Measurements from ENCODE around the gene TMEM106C. TPM values are rescaled to one million over a fixed set of nuclear protein-coding genes. Genes with fewer than 3 reads are reported as not detected.
A peak's percentile ranks its signal among the peaks of the same experiment; 100 is the strongest.

TMEM106C gene
- total and polyA plus RNA-seq, 2 donors from 2014 or later, result 51.7 to 126 TPM

- no peaks in the 10 kb centered on the region for H3K36me3 ChIP-seq (ENCODE audit: control insufficient read depth in 2 of 3, insufficient read depth in 3 of 3, low read length in 3 of 3)
- FAIRE-seq (no peak), DNase-seq (peak in 1 of 5 donors; percentile 40)
- H3K27me3 ChIP-seq (ENCODE audit: control insufficient read depth, insufficient read depth, low read length), result no peaks in the 10 kb centered on the region
- no peak overlapping the region for H3K27ac ChIP-seq (ENCODE audit: low read depth in 2 of 2, low read length in 2 of 2)
- no peaks in the 10 kb centered on the region for H3K9me3 ChIP-seq (ENCODE audit: control insufficient read depth in 2 of 3, insufficient read depth in 1 of 3, low read length in 3 of 3)
- no peak overlapping the region for H3K9ac ChIP-seq (ENCODE audit: low read length in 3 of 3)
- no peak overlapping the region for H3K4me3 ChIP-seq (ENCODE audit: low read length in 3 of 3)
- no peaks in the 10 kb centered on the region for H3K4me1 ChIP-seq (ENCODE audit: control insufficient read depth in 2 of 3, insufficient read depth in 2 of 3, low read depth in 1 of 3, low read length in 3 of 3)
- no peak for TF ChIP-seq CTCF (IDR thresholded peaks at IDR 0.05; ENCODE audit: borderline replicate concordance, extremely low read depth, insufficient read depth)
- intact Hi-C loops (cut with DNase I), result no loop called here
Observed at GRCh38 chr12:47986291-47986660, 22.9 kb downstream of the TMEM106C start.

DNA sequence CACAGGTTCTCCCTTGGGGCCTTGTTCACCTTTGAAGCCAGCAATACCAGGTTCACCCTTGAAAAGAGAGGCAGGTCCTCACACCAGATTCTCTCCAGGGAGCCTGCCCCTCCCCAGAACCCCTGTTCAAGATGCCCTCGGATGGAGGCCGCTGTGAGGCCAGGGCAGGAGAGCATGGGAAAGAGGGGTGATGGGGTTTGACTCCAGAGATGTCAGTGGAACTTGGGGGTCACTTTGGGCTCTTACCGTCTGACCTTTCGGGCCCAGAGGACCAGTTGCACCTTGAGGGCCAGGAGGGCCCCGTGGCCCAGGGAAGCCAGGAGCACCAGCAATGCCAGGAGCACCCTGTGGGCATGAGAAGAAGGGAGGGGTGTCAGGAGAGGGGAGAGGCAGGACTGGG, 23.4 kb downstream of the TMEM106C start:
- H3K27ac ChIP-seq (ENCODE audit: low read depth in 2 of 2, low read length in 2 of 2), result no peak overlapping the region
- no peak overlapping the region for H3K4me3 ChIP-seq (ENCODE audit: low read length in 3 of 3)
- FAIRE-seq (no peak), DNase-seq (peak in 1 of 5 donors; percentile 13)
- TF ChIP-seq CTCF (IDR thresholded peaks at IDR 0.05; ENCODE audit: borderline replicate concordance, extremely low read depth, insufficient read depth), result no peak
- no peaks in the 10 kb centered on the region for H3K4me1 ChIP-seq (ENCODE audit: control insufficient read depth in 2 of 3, insufficient read depth in 2 of 3, low read depth in 1 of 3, low read length in 3 of 3)
- H3K36me3 ChIP-seq (ENCODE audit: control insufficient read depth in 2 of 3, insufficient read depth in 3 of 3, low read length in 3 of 3), result no peaks in the 10 kb centered on the region
- intact Hi-C loops (cut with DNase I), result no loop called here
- no peaks in the 10 kb centered on the region for H3K9me3 ChIP-seq (ENCODE audit: control insufficient read depth in 2 of 3, insufficient read depth in 1 of 3, low read length in 3 of 3)
- H3K9ac ChIP-seq (ENCODE audit: low read length in 3 of 3), result no peak overlapping the region
- no peaks in the 10 kb centered on the region for H3K27me3 ChIP-seq (ENCODE audit: control insufficient read depth, insufficient read depth, low read length)

GRCh38 chr12:47987411-47988072, 24.1 kb downstream of the TMEM106C start:
- DNase-seq (peak in 3 of 5 donors; percentile 47 to 58 (median 49)), FAIRE-seq (no peak)
- TF ChIP-seq CTCF (IDR thresholded peaks at IDR 0.05; ENCODE audit: borderline replicate concordance, extremely low read depth, insufficient read depth), result no peak
- Histone ChIP-seq H3K27ac (ENCODE audit: low read depth in 2 of 2, low read length in 2 of 2) (no peak overlapping the region), H3K9ac (ENCODE audit: low read length in 3 of 3) (no peak overlapping the region), H3K27me3 (ENCODE audit: control insufficient read depth, insufficient read depth, low read length) (no peaks in the 10 kb centered on the region), H3K36me3 (ENCODE audit: control insufficient read depth in 2 of 3, insufficient read depth in 3 of 3, low read length in 3 of 3) (no peaks in the 10 kb centered on the region), H3K9me3 (ENCODE audit: control insufficient read depth in 2 of 3, insufficient read depth in 1 of 3, low read length in 3 of 3) (no peaks in the 10 kb centered on the region), H3K4me3 (ENCODE audit: low read length in 3 of 3) (no peak overlapping the region), H3K4me1 (ENCODE audit: control insufficient read depth in 2 of 3, insufficient read depth in 2 of 3, low read depth in 1 of 3, low read length in 3 of 3) (no peaks in the 10 kb centered on the region)
- intact Hi-C loops (cut with DNase I), result no loop called here
